GM12873 (cell line): ENCODE results near the gene TMEM176A.

Experiments used
- CTCF ChIP-seq: IDR thresholded peaks from 2 replicates; pipeline ENCODE4 v1.5.1; 2012; ENCODE audit warnings: low read depth, mild to moderate bottlenecking, moderate library complexity, low read length, control low read depth; ENCODE audit not compliant: insufficient read depth; ENCODE audit errors: missing control alignments

The TMEM176A gene

GRCh38 chr7:150800581-150801241 lies at the start of gene TMEM176A:
Gene TMEM176A (plus strand): TSS chr7:150800769. CDS start chr7:150801551, 782 bp downstream.
- no peak for TF ChIP-seq CTCF

GRCh38 chr7:150751702-150752101 lies 48.9 kb upstream of the TMEM176A start:
- TF ChIP-seq CTCF: no peak

GRCh38 chr7:150753239-150753638 lies 47.3 kb upstream of the TMEM176A start:
- no peak for TF ChIP-seq CTCF

GRCh38 chr7:150753826-150754603 lies 46.6 kb upstream of the TMEM176A start:
- peak; percentile 63 for TF ChIP-seq CTCF

- no peak for TF ChIP-seq CTCF
Observed at GRCh38 chr7:150754951-150755350, 45.6 kb upstream of the TMEM176A start.

GRCh38 chr7:150755473-150756099 lies 45.0 kb upstream of the TMEM176A start:
- no peak for TF ChIP-seq CTCF

GRCh38 chr7:150756166-150756565 lies 44.4 kb upstream of the TMEM176A start:
- no peak for TF ChIP-seq CTCF
